A673 (cell line): ENCODE results near the gene TOR3A. TPM values are rescaled to one million over a fixed set of nuclear protein-coding genes. Genes with fewer than 3 reads are reported as not detected.

Experiments used
- BruUV-seq: library from RNA; stranded (reverse); fragments of 400-500 nt; replicated peaks from 2 replicates; lab custom pipeline; 2021; lab: Mats Ljungman, UMichigan
- CTCF ChIA-PET: fragments of 300-600 bp; sonication (Branson Sonifier 250); formaldehyde crosslinking; loops from one replicate; lab custom pipeline; 2022; ENCODE audit warnings: antibody characterized with exemption; lab: Charles Lee
- POLR2A ChIA-PET: fragments of 300-600 bp; sonication (Branson Sonifier 250); formaldehyde crosslinking; loops from one replicate; lab custom pipeline; 2022; ENCODE audit warnings: antibody characterized with exemption; ENCODE audit not compliant: low non-redundant PET; lab: Charles Lee
- DNase-seq: peaks from one replicate; pipeline ENCODE4 v3.0.0-alpha.2; 2015; ENCODE audit warnings: low spot score
- H3K27ac ChIP-seq: fragments of 200-600 bp; sonication (generic); 2 replicates; pipeline ENCODE4 v1.5.1; 2016; ENCODE audit warnings: mixed run types, low read depth, mild to moderate bottlenecking, mixed read lengths, antibody characterized with exemption, low read length; ENCODE audit not compliant: poor library complexity, severe bottlenecking
- H3K27me3 ChIP-seq: fragments of 200-600 bp; sonication (generic); replicated peaks from 2 replicates; pipeline ENCODE4 v1.6.1; 2017; ENCODE audit warnings: mixed run types, low read depth, mild to moderate bottlenecking, mixed read lengths, antibody characterized with exemption, low read length; ENCODE audit not compliant: insufficient read depth, poor library complexity
- H3K36me3 ChIP-seq: fragments of 200-600 bp; sonication (generic); 2 replicates; pipeline ENCODE4 v1.6.1; 2016; ENCODE audit warnings: mixed run types, mild to moderate bottlenecking, mixed read lengths, antibody characterized with exemption, low read length; ENCODE audit not compliant: insufficient read depth, poor library complexity, severe bottlenecking
- H3K4me1 ChIP-seq: fragments of 200-600 bp; sonication (generic); 2 replicates; pipeline ENCODE4 v1.6.1; 2017; ENCODE audit warnings: mixed run types, mild to moderate bottlenecking, mixed read lengths, antibody characterized with exemption, low read length; ENCODE audit not compliant: insufficient read depth, poor library complexity, severe bottlenecking
- H3K4me3 ChIP-seq: fragments of 200-600 bp; sonication (generic); 2 replicates; pipeline ENCODE4 v1.5.1; 2016; ENCODE audit warnings: low read depth, mixed run types, mild to moderate bottlenecking, mixed read lengths, low read length; ENCODE audit not compliant: poor library complexity, severe bottlenecking
- H3K9me3 ChIP-seq: fragments of 200-600 bp; sonication (generic); 2 replicates; pipeline ENCODE4 v1.6.1; 2016; ENCODE audit warnings: mixed run types, low read depth, mild to moderate bottlenecking, mixed read lengths, antibody characterized with exemption, low read length; ENCODE audit not compliant: poor library complexity, severe bottlenecking
- EZH2 ChIP-seq: fragments of 200-600 bp; sonication (generic); IDR thresholded peaks from 2 replicates; pipeline ENCODE4 v1.6.1; 2017; ENCODE audit warnings: borderline replicate concordance, low read depth, mild to moderate bottlenecking, mixed read lengths, antibody characterized with exemption, low read length; ENCODE audit not compliant: poor library complexity, severe bottlenecking
- intact Hi-C: fragments of 100-400 bp; cut with micrococcal nuclease; formaldehyde crosslinking; loops from one replicate; pipeline ENCODE4 v1.10.0; 2022; ENCODE audit not compliant: unreplicated experiment
- total RNA-seq: library from RNA; stranded (reverse); gene quantifications from 2 replicates; pipeline ENCODE4 v1.2.3, GENCODE V29; 2021
- TF ChIP-seq, protein P1 (sequence below): fragments of 300-800, 200-600 bp; sonication (generic); conservative IDR thresholded peaks from 2 replicates; pipeline ENCODE4 v1.5.1; 2017; ENCODE audit warnings: low read depth, mild to moderate bottlenecking, antibody characterized with exemption, low read length, moderate library complexity, mixed read lengths

TOR3A gene
- total RNA-seq, 1 experiment from 2014 or later = 21.0 TPM

DNA sequence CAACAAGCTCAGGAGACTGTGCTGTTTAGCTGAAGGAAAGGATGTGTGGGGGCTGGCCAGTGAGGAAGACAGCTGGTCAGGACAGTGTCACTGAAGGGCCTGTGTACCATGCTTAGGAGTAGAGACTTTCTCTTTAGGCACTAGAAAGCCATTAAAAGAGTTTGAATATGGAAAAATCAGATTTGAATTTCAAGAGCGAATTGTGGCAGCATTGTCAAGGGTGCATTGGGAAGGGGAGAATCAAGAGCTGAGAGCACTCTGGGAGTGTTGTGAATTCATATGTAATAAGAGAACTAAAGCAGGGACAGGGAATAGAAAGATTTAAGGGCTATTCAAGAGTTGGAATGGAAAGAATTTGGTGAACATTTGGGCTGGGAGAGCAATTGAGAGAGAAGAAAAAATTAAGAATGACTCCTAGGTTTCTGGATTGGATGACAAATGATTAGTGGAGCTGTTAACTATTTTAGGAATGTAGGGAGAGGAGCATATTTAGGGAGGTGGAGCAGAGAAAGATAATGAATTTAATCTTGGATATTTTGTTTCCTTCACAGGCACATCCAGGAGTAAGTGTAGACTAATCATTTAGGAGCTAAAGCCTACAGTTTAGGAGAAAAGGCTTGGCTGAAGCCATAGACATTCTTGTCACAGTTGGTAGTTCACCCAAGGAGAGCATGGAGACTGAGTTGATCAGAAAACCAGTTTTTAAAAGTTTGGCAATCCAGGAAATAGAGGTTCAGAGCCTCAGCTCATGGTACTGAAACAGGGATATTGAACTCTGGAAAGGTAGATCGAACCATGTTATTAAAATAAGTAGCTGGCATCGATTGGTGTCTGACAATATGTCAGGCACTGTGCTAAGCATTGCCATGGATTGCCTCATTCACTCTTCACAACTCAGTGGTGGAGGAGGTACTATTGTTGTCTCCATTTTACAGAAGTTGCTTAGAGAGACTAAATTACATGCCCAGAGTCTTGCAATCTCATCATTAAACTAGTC, 23.1 kb upstream of the TOR3A start:
- DNase-seq = no peak
- CTCF ChIA-PET = no interaction called here
- POLR2A ChIA-PET = no interaction called here
- peak overlapping the region; percentile 18 for H3K27ac ChIP-seq
- no peak for TF ChIP-seq EZH2
- TF ChIP-seq, protein P1, sequence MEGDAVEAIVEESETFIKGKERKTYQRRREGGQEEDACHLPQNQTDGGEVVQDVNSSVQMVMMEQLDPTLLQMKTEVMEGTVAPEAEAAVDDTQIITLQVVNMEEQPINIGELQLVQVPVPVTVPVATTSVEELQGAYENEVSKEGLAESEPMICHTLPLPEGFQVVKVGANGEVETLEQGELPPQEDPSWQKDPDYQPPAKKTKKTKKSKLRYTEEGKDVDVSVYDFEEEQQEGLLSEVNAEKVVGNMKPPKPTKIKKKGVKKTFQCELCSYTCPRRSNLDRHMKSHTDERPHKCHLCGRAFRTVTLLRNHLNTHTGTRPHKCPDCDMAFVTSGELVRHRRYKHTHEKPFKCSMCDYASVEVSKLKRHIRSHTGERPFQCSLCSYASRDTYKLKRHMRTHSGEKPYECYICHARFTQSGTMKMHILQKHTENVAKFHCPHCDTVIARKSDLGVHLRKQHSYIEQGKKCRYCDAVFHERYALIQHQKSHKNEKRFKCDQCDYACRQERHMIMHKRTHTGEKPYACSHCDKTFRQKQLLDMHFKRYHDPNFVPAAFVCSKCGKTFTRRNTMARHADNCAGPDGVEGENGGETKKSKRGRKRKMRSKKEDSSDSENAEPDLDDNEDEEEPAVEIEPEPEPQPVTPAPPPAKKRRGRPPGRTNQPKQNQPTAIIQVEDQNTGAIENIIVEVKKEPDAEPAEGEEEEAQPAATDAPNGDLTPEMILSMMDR = no peak
- peaks cover 5% of the 10 kb centered on the region for H3K9me3 ChIP-seq
- H3K36me3 ChIP-seq = peaks cover 4% of the 10 kb centered on the region
- intact Hi-C loops = no loop called here
- no peaks in the 10 kb centered on the region for H3K27me3 ChIP-seq
- BruUV-seq = no TSS peak
- H3K4me1 ChIP-seq = no peaks in the 10 kb centered on the region
- H3K4me3 ChIP-seq = no peak overlapping the region

DNA sequence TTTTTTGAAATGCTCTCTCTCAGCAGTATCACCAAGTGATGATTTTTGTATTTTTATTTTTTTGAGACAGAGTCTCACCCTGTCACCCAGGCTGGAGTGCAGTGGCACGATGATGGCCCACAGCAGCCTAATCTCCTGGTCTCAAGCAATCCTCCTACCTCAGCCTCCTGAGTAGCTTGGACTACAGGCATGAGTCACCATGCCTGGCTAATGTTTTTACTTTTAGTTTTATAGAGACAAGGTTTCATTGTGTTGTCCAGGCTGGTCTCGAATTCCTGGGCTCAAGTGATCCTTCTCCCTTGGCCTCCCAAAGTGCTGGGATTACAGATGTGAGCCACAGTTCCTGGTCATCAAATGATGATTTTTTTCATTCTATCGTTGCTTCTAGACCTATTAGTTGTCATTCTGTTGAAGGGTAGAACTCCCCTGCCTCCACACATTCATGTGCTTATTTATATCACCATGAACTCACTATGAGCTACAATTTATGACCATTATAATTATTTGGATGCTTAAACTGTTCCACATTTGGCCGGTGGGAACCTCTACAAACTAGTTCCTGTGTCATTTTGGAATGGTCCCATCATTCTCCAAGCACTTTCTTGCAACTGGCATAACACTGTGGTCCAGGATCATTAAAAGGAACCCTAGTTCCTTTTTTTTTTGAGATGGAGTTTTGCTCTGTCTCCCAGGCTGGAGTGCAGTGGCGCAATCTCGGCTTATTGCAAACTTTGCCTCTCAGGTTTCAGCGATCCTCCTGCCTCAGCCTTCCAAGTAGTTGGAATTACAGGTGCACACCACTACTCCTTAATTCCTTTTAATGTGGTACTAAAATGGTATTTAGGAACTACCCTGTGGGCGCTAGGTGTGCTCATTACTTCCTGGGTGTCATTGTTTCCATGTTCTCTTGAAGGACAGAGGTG, 20.2 kb upstream of the TOR3A start:
- H3K9me3 ChIP-seq = peaks cover 3% of the 10 kb centered on the region
- peaks cover 5% of the 10 kb centered on the region for H3K36me3 ChIP-seq
- no peak overlapping the region for H3K27ac ChIP-seq
- ChIA-PET POLR2A (no interaction called here), CTCF (no interaction called here)
- peaks cover 3% of the 10 kb centered on the region for H3K4me1 ChIP-seq
- TF ChIP-seq, protein P1 = no peak
- TF ChIP-seq EZH2 = no peak
- intact Hi-C loops = no loop called here
- H3K27me3 ChIP-seq = no peaks in the 10 kb centered on the region
- no TSS peak for BruUV-seq
- DNase-seq = no peak
- H3K4me3 ChIP-seq = no peak overlapping the region

DNA sequence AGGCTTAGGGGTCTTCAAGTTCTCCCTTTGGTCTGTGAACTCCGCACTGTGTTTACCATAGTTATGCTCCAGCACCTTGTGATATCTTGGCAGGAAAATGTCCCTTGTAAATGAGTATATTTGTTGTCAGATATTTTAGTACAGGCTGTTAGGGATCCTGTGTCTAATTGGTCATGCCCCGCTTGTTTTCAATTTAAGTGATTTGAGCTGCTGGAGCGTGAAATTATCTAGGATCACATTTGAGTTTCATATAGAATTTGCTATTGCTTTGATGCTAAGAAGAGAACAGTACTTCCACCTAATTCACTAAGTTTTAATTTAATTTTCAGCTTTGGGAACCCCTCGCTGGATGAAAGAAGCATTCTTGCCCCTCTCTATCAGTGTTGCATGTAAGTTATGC, 15.4 kb upstream of the TOR3A start:
- H3K36me3 ChIP-seq = peaks cover 13% of the 10 kb centered on the region

More for the DNA sequence above, 15.4 kb upstream of the TOR3A start:
- no peak overlapping the region for H3K27ac ChIP-seq
- intact Hi-C loops = no loop called here
- no peaks in the 10 kb centered on the region for H3K27me3 ChIP-seq
- POLR2A ChIA-PET = no interaction called here
- CTCF ChIA-PET = interaction anchor here (0.6 kb wide), 1 partner anchor 15 kb away, joined by 3 read pairs; no protein-coding TSS in a partner anchor
- no TSS peak for BruUV-seq
- TF ChIP-seq EZH2 = no peak
- TF ChIP-seq, protein P1 = no peak
- H3K9me3 ChIP-seq = no peaks in the 10 kb centered on the region
- H3K4me1 ChIP-seq = peaks cover 3% of the 10 kb centered on the region
- no peak for DNase-seq
- no peak overlapping the region for H3K4me3 ChIP-seq
